ENCODE results near the gene TMEM87B.

TMEM87B gene

GRCh38 chr2:112152476-112153178 lies 97.6 kb downstream of the TMEM87B start:
- DNase-seq: no peak

- DNase-seq: no peak
These were observed 98.1 kb downstream of the TMEM87B start for GRCh38 chr2:112153179-112153490.

- DNase-seq: no peak
These were observed 98.4 kb downstream of the TMEM87B start for GRCh38 chr2:112153501-112153900.

- peak; percentile 40 for DNase-seq
These were observed 99.4 kb downstream of the TMEM87B start for GRCh38 chr2:112154246-112155117.

- DNase-seq: peak; percentile 56
These were observed 100.5 kb downstream of the TMEM87B start for GRCh38 chr2:112155331-112156151.

- peak; percentile 68 for DNase-seq
These were observed 101.3 kb downstream of the TMEM87B start for GRCh38 chr2:112156152-112156986.

GRCh38 chr2:112157472-112157871 lies 102.4 kb downstream of the TMEM87B start:
- no peak for DNase-seq

GRCh38 chr2:112159454-112159921 lies 104.4 kb downstream of the TMEM87B start:
- DNase-seq: no peak

GRCh38 chr2:112160283-112161250 lies 105.5 kb downstream of the TMEM87B start:
- no peak for DNase-seq

- no peak for DNase-seq
These were observed 106.5 kb downstream of the TMEM87B start for GRCh38 chr2:112161431-112162145.

- DNase-seq: no peak
These were observed 107.3 kb downstream of the TMEM87B start for GRCh38 chr2:112162341-112162740.

GRCh38 chr2:112162956-112163355 lies 107.9 kb downstream of the TMEM87B start:
- DNase-seq: no peak

GRCh38 chr2:112163541-112163981 lies 108.5 kb downstream of the TMEM87B start:
- DNase-seq: no peak

- no peak for DNase-seq
These were observed 109.8 kb downstream of the TMEM87B start for GRCh38 chr2:112164876-112165275.

- DNase-seq: no peak
These were observed 110.2 kb downstream of the TMEM87B start for GRCh38 chr2:112165296-112165695.

- DNase-seq: peak; percentile 54
These were observed 111.9 kb downstream of the TMEM87B start for GRCh38 chr2:112166806-112167499.

- DNase-seq: no peak
These were observed 113.5 kb downstream of the TMEM87B start for GRCh38 chr2:112168422-112169124.
